Endothelial cell of umbilical vein (primary cell): Measurements from ENCODE around the gene TWIST2. TPM values are rescaled to one million over a fixed set of nuclear protein-coding genes. Genes with fewer than 3 reads are reported as not detected.

ENCODE experiments used
- BruUV-seq: library from RNA; stranded (reverse); fragments of 400-500 nt; replicated peaks from 2 replicates; lab custom pipeline; 2021; lab: Mats Ljungman, UMichigan
- CTCF ChIA-PET: fragments of 300-600, 350-600 bp; sonication (Branson Sonifier 250); formaldehyde crosslinking; loops from one replicate; lab custom pipeline; 2021; ENCODE audit warnings: antibody characterized with exemption, inconsistent platforms; lab: Charles Lee
- POLR2A ChIA-PET: fragments of 300-600, 350-600 bp; sonication (Branson Sonifier 250); formaldehyde crosslinking; loops from one replicate; lab custom pipeline; 2021; ENCODE audit warnings: antibody characterized with exemption, inconsistent platforms; lab: Charles Lee
- DNase-seq: peaks from one replicate; pipeline ENCODE4 v3.0.0-alpha.2; 2011; ENCODE audit warnings: low read depth, low spot score
- FAIRE-seq: peaks from 2 replicates; lab custom pipeline; 2011; peaks lifted over from hg19 to GRCh38; lab: Jason Lieb, UNC
- H2AFZ ChIP-seq: 2 replicates; pipeline ENCODE4 v1.6.0; 2012; ENCODE audit warnings: low read depth, low read length, control low read depth, inconsistent platforms
- H3K27ac ChIP-seq: 2 replicates; pipeline ENCODE4 v1.5.1; 2011; ENCODE audit warnings: low read depth, mild to moderate bottlenecking, control low read depth, low read length, moderate library complexity; ENCODE audit not compliant: insufficient read depth
- H3K27me3 ChIP-seq, 2 experiments: 2 replicates each; pipeline versions ENCODE4 v1.6.0 to v1.6.1; 2011; ENCODE audit warnings: low read length in 2 of 2, mixed read lengths in 1 of 2; ENCODE audit not compliant: control insufficient read depth in 2 of 2, insufficient read depth in 2 of 2
- H3K36me3 ChIP-seq, 2 experiments: 2 replicates in 1 of 2; 3 replicates in 1 of 2; pipeline ENCODE4 v1.5.1; 2011; ENCODE audit warnings: low read length in 2 of 2, mild to moderate bottlenecking in 1 of 2, moderate library complexity in 1 of 2; ENCODE audit not compliant: control insufficient read depth in 2 of 2, insufficient read depth in 2 of 2; ENCODE audit errors: extremely low read depth in 1 of 2
- H3K4me1 ChIP-seq: 3 replicates; pipeline ENCODE4 v1.5.1; 2011; ENCODE audit warnings: mild to moderate bottlenecking, low read length; ENCODE audit not compliant: control insufficient read depth, insufficient read depth; ENCODE audit errors: extremely low read depth
- H3K4me2 ChIP-seq: 2 replicates; pipeline ENCODE4 v1.6.1; 2011; ENCODE audit warnings: low read length, control low read depth, mixed read lengths; ENCODE audit not compliant: insufficient read depth
- H3K4me3 ChIP-seq, 3 experiments: fragments of 200-600 bp in 1 of 3; sonication (generic), shearing (Covaris generic) in 1 of 3; replicated peaks in 1 of 3; 2 replicates each; pipeline ENCODE4 v1.5.1; 2011 to 2016; ENCODE audit warnings: control low read depth in 3 of 3, low read length in 3 of 3, mild to moderate bottlenecking in 2 of 3, inconsistent platforms in 1 of 3, low read depth in 1 of 3, moderate library complexity in 1 of 3; ENCODE audit not compliant: insufficient read depth in 1 of 3
- H3K79me2 ChIP-seq: 2 replicates; pipeline ENCODE4 v1.6.0; 2012; ENCODE audit warnings: low read length, inconsistent platforms; ENCODE audit not compliant: control insufficient read depth, insufficient read depth
- H3K9ac ChIP-seq: replicated peaks from 2 replicates; pipeline ENCODE3; 2011; ENCODE audit warnings: low read length, control low read depth; ENCODE audit not compliant: insufficient read depth; ENCODE audit errors: extremely low read depth
- H3K9me1 ChIP-seq: replicated peaks from 3 replicates; pipeline ENCODE4 v1.6.0; 2011; ENCODE audit warnings: mild to moderate bottlenecking, low read length; ENCODE audit not compliant: control insufficient read depth, insufficient read depth; ENCODE audit errors: extremely low read depth
- H3K9me3 ChIP-seq: replicated peaks from 2 replicates; pipeline ENCODE4 v1.5.1; 2012; ENCODE audit warnings: low read length, inconsistent platforms; ENCODE audit not compliant: control insufficient read depth, insufficient read depth
- H4K20me1 ChIP-seq: replicated peaks from 2 replicates; pipeline ENCODE3; 2011; ENCODE audit warnings: mild to moderate bottlenecking, low read length; ENCODE audit not compliant: control insufficient read depth, insufficient read depth; ENCODE audit errors: extremely low read depth
- EZH2 ChIP-seq: IDR thresholded peaks from 2 replicates; pipeline ENCODE4 v1.6.1; 2012; ENCODE audit warnings: borderline replicate concordance, low read depth, mild to moderate bottlenecking, moderate library complexity, low read length, inconsistent platforms; ENCODE audit not compliant: severe bottlenecking
- FOS ChIP-seq: IDR thresholded peaks from 2 replicates; pipeline ENCODE4 v1.6.1; 2011; ENCODE audit warnings: mild to moderate bottlenecking, low read length, moderate library complexity, borderline replicate concordance; ENCODE audit not compliant: insufficient read depth
- GATA2 ChIP-seq: IDR thresholded peaks from 2 replicates; pipeline ENCODE4 v1.7.0; 2011; ENCODE audit warnings: low read depth, mild to moderate bottlenecking, moderate library complexity, mixed read lengths, low read length; ENCODE audit not compliant: insufficient read length, insufficient read depth
- JUN ChIP-seq: IDR thresholded peaks from 2 replicates; pipeline ENCODE4 v1.6.1; 2011; ENCODE audit warnings: borderline replicate concordance, low read depth; ENCODE audit not compliant: insufficient read length, insufficient read depth
- MAX ChIP-seq: IDR thresholded peaks from 2 replicates; pipeline ENCODE4 v1.6.1; 2011; ENCODE audit not compliant: insufficient read depth, insufficient read length
- MYC ChIP-seq: IDR thresholded peaks from one replicate; pipeline ENCODE4 v1.6.1; 2011; ENCODE audit warnings: mild to moderate bottlenecking, low read depth, low read length
- POLR2A ChIP-seq: IDR thresholded peaks from 2 replicates; pipeline ENCODE4 v1.6.1; 2012; ENCODE audit warnings: low read depth, mild to moderate bottlenecking, control low read depth, low read length
- POLR2AphosphoS5 ChIP-seq: IDR thresholded peaks from 2 replicates; pipeline ENCODE4 v1.6.1; 2012; ENCODE audit warnings: low read depth, mild to moderate bottlenecking, control low read depth, low read length, moderate library complexity; ENCODE audit not compliant: insufficient read depth
- dilution Hi-C: fragments of 300-500 bp; cut with MboI; formaldehyde crosslinking; loops from one replicate; pipeline ENCODE4 v1.15.0; 2019; ENCODE audit warnings: low sequenced_read_pairs; ENCODE audit not compliant: extremely low pct_ligation_motif_present
- intact Hi-C: fragments of 100-400 bp; cut with micrococcal nuclease; formaldehyde crosslinking; loops from one replicate; pipeline ENCODE4 v1.10.0; 2022
- polyA plus RNA-seq, 4 experiments: library from polyadenylated mRNA; depleted of rRNA in 3 of 4; stranded (reverse) in 3 of 4; unstranded in 1 of 4; fragments of >200 nt; gene quantifications; 2 replicates each; pipeline versions ENCODE4 v1.2.1 to v1.2.3, GENCODE V29; 2011 to 2012; ENCODE audit warnings: missing spikeins in 1 of 4
- total RNA-seq: library from RNA; stranded (reverse); gene quantifications from 2 replicates; pipeline ENCODE4 v1.2.3, GENCODE V29; 2021
- TF ChIP-seq, protein P1 (sequence below), 2 donors: IDR thresholded peaks; 1 replicate in 1 of 2; 2 replicates in 1 of 2; pipeline ENCODE4 v1.5.1; 2011; ENCODE audit warnings: low read length in 2 of 2, mild to moderate bottlenecking in 2 of 2, moderate library complexity in 2 of 2, control low read depth in 1 of 2, inconsistent platforms in 1 of 2, low read depth in 1 of 2; ENCODE audit not compliant: insufficient read depth in 1 of 2; ENCODE audit errors: extremely low read depth in 1 of 2

The TWIST2 gene
- total and polyA plus RNA-seq, 2 donors (not counting 3 experiments of a cell fraction or from before 2014, with no cell fraction given) = 2.3 to 3.4 TPM

DNA sequence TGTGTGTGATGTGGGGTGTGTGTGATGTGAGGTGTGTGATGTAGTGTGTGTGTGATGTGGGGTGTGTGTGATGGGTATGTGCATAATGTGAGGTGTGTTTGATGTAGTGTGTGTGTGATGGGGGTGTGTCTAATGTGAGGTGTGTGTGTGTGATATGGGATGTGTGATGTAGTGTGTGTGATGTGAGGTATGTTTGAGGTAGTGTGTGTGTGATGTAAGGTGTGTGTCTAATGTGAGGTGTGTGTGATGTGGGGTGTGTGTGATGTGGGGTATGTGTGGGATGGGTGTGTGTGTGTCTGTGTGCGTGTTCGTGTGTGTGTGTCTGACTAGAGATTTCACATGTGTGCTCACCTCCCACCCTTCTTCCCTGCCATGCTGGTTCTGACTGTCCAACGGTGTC, 56.3 kb downstream of the TWIST2 start:
- Histone ChIP-seq H2AFZ (no peak overlapping the region), H3K27me3 (no peaks in the 10 kb centered on the region), H3K9me1 (no peaks in the 10 kb centered on the region), H3K9ac (no peak overlapping the region), H3K79me2 (no peaks in the 10 kb centered on the region), H3K9me3 (no peaks in the 10 kb centered on the region), H3K4me2 (no peak overlapping the region), H4K20me1 (no peaks in the 10 kb centered on the region), H3K4me1 (no peaks in the 10 kb centered on the region), H3K4me3 (no peak overlapping the region), H3K27ac (no peak overlapping the region), H3K36me3 (no peaks in the 10 kb centered on the region)
- ChIA-PET POLR2A (no interaction called here), CTCF (no interaction called here)
- no TSS peak for BruUV-seq
- DNase-seq (no peak), FAIRE-seq (no peak)
- dilution Hi-C loops (no loop called here), intact Hi-C loops (no loop called here)
- TF ChIP-seq JUN (no peak), POLR2AphosphoS5 (no peak), POLR2A (no peak), GATA2 (no peak), EZH2 (no peak), FOS (no peak), MYC (no peak), MAX (no peak)
- TF ChIP-seq, protein P1, sequence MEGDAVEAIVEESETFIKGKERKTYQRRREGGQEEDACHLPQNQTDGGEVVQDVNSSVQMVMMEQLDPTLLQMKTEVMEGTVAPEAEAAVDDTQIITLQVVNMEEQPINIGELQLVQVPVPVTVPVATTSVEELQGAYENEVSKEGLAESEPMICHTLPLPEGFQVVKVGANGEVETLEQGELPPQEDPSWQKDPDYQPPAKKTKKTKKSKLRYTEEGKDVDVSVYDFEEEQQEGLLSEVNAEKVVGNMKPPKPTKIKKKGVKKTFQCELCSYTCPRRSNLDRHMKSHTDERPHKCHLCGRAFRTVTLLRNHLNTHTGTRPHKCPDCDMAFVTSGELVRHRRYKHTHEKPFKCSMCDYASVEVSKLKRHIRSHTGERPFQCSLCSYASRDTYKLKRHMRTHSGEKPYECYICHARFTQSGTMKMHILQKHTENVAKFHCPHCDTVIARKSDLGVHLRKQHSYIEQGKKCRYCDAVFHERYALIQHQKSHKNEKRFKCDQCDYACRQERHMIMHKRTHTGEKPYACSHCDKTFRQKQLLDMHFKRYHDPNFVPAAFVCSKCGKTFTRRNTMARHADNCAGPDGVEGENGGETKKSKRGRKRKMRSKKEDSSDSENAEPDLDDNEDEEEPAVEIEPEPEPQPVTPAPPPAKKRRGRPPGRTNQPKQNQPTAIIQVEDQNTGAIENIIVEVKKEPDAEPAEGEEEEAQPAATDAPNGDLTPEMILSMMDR (IDR thresholded peaks at IDR 0.05; ENCODE audit: extremely low read depth in 1 of 2, insufficient read depth in 1 of 2, low read depth in 1 of 2, low read length in 2 of 2) = no peak
